GM21786 (cell line): Measurements from ENCODE around the gene SMAD6.

ENCODE experiments used
- ATAC-seq: cut with Tn5 transposase; IDR thresholded peaks from one replicate; pipeline ENCODE4 v1.9.1; 2021; ENCODE audit not compliant: unreplicated experiment

Gene SMAD6

DNA sequence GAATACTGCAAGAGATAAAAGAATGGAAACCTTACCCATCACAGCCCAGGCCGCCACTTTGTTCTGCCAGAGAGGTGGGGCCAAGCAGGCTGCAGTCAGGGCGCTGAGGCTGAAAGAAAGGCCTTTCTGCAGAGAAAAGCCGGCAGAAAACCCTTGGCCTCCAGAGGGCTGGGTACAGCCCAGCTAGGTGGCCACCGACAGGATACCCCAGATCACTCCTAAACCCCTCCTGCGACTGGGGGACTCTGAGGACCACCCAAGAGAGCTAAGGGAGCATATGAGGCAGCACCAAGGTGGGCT, 69.3 kb downstream of the SMAD6 start:
- no peak for ATAC-seq

- no peak for ATAC-seq
These were observed 70.6 kb downstream of the SMAD6 start for GRCh38 chr15:66772604-66773128.

DNA sequence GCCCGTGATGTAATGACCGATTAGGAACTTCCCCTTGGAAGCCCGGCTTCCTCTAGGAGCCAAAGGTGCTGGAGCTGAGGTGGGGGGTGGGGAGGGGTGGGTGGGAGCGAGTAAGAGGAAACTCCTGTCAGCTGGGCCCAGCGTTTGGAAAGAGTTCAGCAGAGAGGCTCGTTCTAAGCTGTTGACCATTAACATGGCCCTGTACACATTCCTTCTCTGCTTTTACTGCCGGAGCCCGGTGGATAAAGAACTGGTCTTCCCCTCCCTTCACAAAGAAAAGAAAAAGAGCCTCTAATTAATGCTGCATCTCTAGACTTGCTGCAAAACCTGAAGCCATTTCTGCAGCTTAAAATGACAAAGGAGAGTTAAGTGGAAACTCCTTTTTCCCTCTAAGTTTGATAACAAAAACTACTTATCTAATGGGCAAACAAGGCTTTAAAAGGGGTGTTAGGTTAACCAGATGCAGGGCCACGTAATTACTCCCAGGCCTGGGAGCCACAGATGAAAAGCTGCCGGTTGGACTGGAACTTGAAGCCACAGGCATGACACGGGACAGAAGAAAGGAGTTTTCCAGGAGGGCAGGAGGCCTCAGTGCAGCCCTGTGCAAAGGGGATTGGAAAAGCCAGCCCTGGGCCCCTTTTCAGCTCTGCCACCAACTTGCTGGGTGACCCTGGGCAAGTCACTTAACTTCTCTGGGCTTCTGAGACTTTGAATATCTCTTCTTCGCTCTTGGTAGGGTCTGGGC, 71.3 kb downstream of the SMAD6 start:
- ATAC-seq = no peak

- ATAC-seq = no peak
These were observed 72.2 kb downstream of the SMAD6 start for GRCh38 chr15:66774001-66774814.

GRCh38 chr15:66775127-66776105, 73.4 kb downstream of the SMAD6 start:
- no peak for ATAC-seq

GRCh38 chr15:66777054-66777453, 75.0 kb downstream of the SMAD6 start:
- no peak for ATAC-seq

- ATAC-seq = no peak
These were observed 75.7 kb downstream of the SMAD6 start for GRCh38 chr15:66777596-66778313.

GRCh38 chr15:66778314-66778665, 76.3 kb downstream of the SMAD6 start:
- ATAC-seq = no peak

- no peak for ATAC-seq
These were observed 76.7 kb downstream of the SMAD6 start for GRCh38 chr15:66778716-66779115.

DNA sequence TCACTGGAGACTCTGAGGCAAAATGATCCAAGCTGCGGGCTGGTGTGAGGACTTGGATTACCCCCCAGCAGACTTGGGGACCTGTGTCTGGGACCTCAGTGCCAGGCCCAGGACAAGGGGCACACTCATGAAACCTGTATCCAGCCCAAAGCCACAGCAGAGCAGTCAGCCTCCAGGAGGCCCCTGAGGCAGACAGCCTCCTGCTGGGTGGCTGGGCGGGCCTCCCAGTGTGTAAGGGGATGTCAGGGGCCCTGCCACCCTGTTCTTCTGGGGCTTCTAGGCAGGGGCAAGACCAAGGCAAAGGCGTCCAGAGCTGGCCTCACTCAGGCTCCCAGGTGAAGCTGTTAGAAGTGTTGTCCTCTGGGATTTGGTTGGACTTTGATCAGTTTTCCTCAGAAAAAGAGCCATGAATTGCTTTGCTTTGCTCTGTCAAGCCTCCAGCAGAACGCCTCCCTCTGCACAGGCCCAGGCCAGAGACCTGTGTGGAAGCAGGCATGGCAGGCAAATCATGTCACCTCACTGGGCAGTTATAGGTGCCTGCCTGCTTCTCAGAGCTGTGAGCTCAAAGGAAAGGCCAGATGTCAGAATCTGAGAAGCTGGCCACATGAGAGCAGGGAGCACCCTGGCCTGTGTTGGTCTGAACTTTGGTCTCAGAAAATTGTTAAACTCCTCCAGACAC, 77.4 kb downstream of the SMAD6 start:
- no peak for ATAC-seq

DNA sequence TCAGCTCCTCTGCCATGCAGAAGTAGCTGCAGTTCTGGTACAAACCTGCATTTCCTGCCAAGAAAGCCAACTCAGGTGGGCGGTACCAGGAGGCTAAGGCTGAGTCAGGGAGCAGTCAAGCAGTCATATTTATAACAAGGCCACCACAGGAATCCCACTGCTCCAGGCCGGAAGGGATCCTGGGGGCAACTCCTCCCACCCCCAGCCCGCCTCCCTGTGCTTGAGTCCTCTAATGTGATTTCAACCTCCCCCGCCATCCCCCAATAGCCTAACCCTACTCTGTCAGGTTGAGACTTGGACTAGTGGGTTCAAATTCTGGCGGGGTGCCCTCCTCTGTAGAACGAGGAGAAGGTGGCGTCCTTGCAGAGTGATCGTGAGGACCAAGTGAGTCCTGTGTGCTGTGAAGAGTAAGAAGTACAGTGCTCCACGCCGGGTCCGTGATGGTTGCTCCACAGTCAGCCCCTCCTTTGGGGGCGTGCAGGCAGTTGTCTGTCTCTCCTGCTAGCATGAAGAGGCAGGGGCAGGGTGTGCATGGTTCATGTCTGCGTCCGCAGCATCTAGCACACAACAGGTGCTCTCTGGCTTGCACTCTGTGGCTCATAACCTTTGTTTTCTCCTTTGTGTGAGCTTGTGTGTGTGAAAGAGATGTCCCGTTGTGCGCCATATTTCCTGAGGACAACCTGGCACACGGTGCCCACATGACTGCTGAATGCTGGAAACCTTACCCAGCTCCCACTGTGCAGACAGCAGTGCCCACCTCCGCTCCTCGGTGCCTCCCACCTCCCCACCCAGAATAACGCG, 78.3 kb downstream of the SMAD6 start:
- ATAC-seq = no peak

DNA sequence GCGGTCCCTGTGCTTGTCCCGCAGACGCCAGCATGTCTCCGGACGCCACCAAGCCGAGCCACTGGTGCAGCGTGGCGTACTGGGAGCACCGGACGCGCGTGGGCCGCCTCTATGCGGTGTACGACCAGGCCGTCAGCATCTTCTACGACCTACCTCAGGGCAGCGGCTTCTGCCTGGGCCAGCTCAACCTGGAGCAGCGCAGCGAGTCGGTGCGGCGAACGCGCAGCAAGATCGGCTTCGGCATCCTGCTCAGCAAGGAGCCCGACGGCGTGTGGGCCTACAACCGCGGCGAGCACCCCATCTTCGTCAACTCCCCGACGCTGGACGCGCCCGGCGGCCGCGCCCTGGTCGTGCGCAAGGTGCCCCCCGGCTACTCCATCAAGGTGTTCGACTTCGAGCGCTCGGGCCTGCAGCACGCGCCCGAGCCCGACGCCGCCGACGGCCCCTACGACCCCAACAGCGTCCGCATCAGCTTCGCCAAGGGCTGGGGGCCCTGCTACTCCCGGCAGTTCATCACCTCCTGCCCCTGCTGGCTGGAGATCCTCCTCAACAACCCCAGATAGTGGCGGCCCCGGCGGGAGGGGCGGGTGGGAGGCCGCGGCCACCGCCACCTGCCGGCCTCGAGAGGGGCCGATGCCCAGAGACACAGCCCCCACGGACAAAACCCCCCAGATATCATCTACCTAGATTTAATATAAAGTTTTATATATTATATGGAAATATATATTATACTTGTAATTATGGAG, 79.1 kb downstream of the SMAD6 start:
- ATAC-seq = no peak

GRCh38 chr15:66782785-66783184, 80.7 kb downstream of the SMAD6 start:
- no peak for ATAC-seq

DNA sequence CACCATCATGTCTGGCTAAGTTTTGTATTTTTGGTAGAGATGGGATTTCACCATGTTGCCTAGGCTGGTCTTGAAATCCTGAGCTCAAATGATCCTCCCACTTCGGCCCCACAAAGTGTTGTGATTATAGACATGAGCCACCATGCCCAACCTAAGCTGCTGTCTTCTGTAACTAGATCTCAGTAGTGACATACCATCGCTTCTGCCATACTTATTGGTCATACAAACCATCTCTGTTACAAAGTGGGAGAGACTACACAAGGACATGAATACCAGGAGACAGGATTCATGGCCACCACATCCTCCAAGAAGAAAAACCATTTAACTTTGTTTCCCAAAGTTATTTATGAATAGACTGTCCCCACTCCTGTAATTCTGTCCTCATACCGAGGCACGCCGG, 81.3 kb downstream of the SMAD6 start:
- no peak for ATAC-seq

DNA sequence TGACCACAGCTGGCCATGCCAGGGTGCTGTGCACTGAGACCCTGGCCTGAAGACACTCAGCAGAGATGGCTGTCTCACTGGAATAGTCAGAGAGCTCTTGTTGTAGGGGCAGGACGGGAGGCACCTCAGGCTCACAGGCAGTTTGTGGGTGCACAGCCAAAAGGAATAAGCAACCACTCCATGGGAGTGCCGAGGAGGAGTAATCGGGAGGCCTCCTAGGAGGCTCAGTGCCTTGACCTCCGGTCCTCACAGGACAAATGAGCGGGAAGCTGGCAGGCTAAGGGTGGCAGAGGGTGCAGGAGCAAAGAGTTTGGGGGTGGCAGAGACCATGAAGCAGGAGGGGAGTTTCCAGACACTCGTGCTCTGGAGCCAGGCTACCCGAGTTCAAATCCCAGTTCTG, 81.7 kb downstream of the SMAD6 start:
- no peak for ATAC-seq

GRCh38 chr15:66784174-66784573, 82.1 kb downstream of the SMAD6 start:
- ATAC-seq = no peak

DNA sequence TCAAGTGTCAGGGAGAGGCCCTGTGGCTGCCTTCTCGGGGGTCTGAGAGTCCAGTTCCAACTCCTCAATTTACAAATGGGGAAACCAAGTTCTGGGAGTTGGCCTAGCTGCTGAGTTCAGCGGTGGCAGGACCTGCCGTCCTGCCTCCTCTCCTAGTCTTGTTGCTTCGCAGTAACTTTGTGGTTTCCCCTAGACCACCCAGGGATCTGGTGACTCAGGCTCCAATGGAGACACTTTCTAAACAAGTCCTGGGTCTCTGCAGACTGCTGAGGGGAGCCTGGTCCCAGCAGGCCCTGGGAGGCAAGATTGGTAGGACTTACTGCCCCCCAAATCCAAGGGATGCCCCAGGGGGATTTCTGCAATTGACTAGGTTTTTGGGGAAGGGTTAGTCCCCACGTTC, 83.6 kb downstream of the SMAD6 start:
- no peak for ATAC-seq

DNA sequence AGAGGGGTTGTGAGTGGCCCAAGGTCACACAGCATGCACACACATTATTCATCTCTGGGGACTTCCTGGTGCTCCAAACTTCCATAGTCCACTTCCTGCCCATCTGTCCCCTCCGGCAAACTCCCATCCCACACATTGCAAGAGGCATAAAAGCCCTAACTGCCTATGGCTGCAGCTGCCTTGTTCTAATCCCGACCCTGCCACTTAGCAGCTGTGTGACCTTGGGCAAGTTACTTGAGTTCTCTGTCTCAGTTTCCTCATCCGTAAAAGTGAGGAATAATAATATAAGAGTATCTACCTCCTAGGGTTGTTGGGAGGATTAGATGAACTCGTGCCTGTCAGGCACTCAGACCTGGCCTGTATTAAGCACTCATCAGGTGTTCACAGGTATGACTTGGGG, 84.2 kb downstream of the SMAD6 start:
- ATAC-seq = no peak
